Prostate gland (tissue), 2 donors: Measurements from ENCODE around the gene PLXNB2.

ENCODE experiments used
- CTCF ChIP-seq, 4 experiments: fragments of 200-600 bp in 2 of 4; fragments of 450-650 bp in 2 of 4; sonication (generic) in 2 of 4; IDR thresholded peaks; 1 replicate in 3 of 4; 2 replicates in 1 of 4; pipeline ENCODE4 v1.5.1; 2016 to 2019; ENCODE audit warnings: antibody characterized with exemption in 4 of 4, mild to moderate bottlenecking in 2 of 4, moderate library complexity in 2 of 4
- POLR2AphosphoS5 ChIP-seq: sonication (generic); formaldehyde crosslinking; IDR thresholded peaks from one replicate; pipeline ENCODE4 v1.6.1; 2017; ENCODE audit warnings: antibody characterized with exemption

GRCh38 chr22:50304528-50305392, 2.7 kb downstream of the PLXNB2 start:
- TF ChIP-seq CTCF (IDR thresholded peaks at IDR 0.05) (no peak), POLR2AphosphoS5 (no peak)
